Measurements from ENCODE around the gene ADGRD1.

Gene ADGRD1

GRCh38 chr12:130949806-130950205 lies 3.9 kb upstream of the ADGRD1 start:
- TF ChIP-seq CSDC2 (CRISPR knock-in tag; IDR thresholded peaks at IDR 0.05) (no peak), ISL1 (CRISPR knock-in tag; IDR thresholded peaks at IDR 0.05) (no peak), RARB (CRISPR knock-in tag; IDR thresholded peaks at IDR 0.05) (no peak), SNAI2 (CRISPR knock-in tag; IDR thresholded peaks at IDR 0.05) (no peak), CREB5 (CRISPR knock-in tag; IDR thresholded peaks at IDR 0.05; ENCODE audit: low read depth) (no peak), ZNF565 (CRISPR knock-in tag; conservative IDR thresholded peaks at IDR 0.05; ENCODE audit: low read depth) (no peak)
- no peak for ATAC-seq

GRCh38 chr12:130951636-130952035 lies 2.1 kb upstream of the ADGRD1 start:
- TF ChIP-seq BACH2 (CRISPR knock-in tag; IDR thresholded peaks at IDR 0.05; ENCODE audit: borderline replicate concordance) (no peak), ARNTL (CRISPR knock-in tag; IDR thresholded peaks at IDR 0.05; ENCODE audit: borderline replicate concordance, low read depth) (no peak), ZC3H10 (CRISPR knock-in tag; IDR thresholded peaks at IDR 0.05) (no peak), CREB5 (CRISPR knock-in tag; IDR thresholded peaks at IDR 0.05; ENCODE audit: low read depth) (no peak), POU6F1 (CRISPR knock-in tag; IDR thresholded peaks at IDR 0.05; ENCODE audit: borderline replicate concordance, low read depth) (no peak), SNAI2 (CRISPR knock-in tag; IDR thresholded peaks at IDR 0.05) (no peak), ZNF8 (CRISPR knock-in tag; IDR thresholded peaks at IDR 0.05) (no peak)
- ATAC-seq: no peak

GRCh38 chr12:130952171-130952954 lies 1.3 kb upstream of the ADGRD1 start:
- TF ChIP-seq TCF4 (CRISPR knock-in tag; IDR thresholded peaks at IDR 0.05; ENCODE audit: borderline replicate concordance): peak; percentile 26; the same call in 1 of the 2 replicates
- TF ChIP-seq TSHZ2 (CRISPR knock-in tag; IDR thresholded peaks at IDR 0.05): peak; percentile 50; the same call in 1 of the 2 replicates
- TF ChIP-seq CSRNP3 (CRISPR knock-in tag; IDR thresholded peaks at IDR 0.05): no peak
- no peak for TF ChIP-seq CSDC2 (CRISPR knock-in tag; IDR thresholded peaks at IDR 0.05)
- no peak for TF ChIP-seq PATZ1 (CRISPR knock-in tag; IDR thresholded peaks at IDR 0.05; ENCODE audit: borderline replicate concordance)
- TF ChIP-seq SNAI2 (CRISPR knock-in tag; IDR thresholded peaks at IDR 0.05): no peak
- ATAC-seq: no peak; the same call in 2 of the 3 replicates

- TF ChIP-seq ZC3H10 (CRISPR knock-in tag; IDR thresholded peaks at IDR 0.05) (no peak), ZNF565 (CRISPR knock-in tag; conservative IDR thresholded peaks at IDR 0.05; ENCODE audit: low read depth) (no peak), SNAI2 (CRISPR knock-in tag; IDR thresholded peaks at IDR 0.05) (no peak), CSDC2 (CRISPR knock-in tag; IDR thresholded peaks at IDR 0.05) (no peak), ZFP30 (CRISPR knock-in tag; IDR thresholded peaks at IDR 0.05) (no peak), PATZ1 (CRISPR knock-in tag; IDR thresholded peaks at IDR 0.05; ENCODE audit: borderline replicate concordance) (no peak), ARNTL (CRISPR knock-in tag; IDR thresholded peaks at IDR 0.05; ENCODE audit: borderline replicate concordance, low read depth) (no peak), POU6F1 (CRISPR knock-in tag; IDR thresholded peaks at IDR 0.05; ENCODE audit: borderline replicate concordance, low read depth) (no peak), TCF4 (CRISPR knock-in tag; IDR thresholded peaks at IDR 0.05; ENCODE audit: borderline replicate concordance) (no peak), BACH2 (CRISPR knock-in tag; IDR thresholded peaks at IDR 0.05; ENCODE audit: borderline replicate concordance) (no peak), ZNF8 (CRISPR knock-in tag; IDR thresholded peaks at IDR 0.05) (no peak), PPARA (CRISPR knock-in tag; IDR thresholded peaks at IDR 0.05; ENCODE audit: borderline replicate concordance) (no peak), ZNF70 (CRISPR knock-in tag; IDR thresholded peaks at IDR 0.05) (no peak)
- ATAC-seq: no peak
Measured at GRCh38 chr12:130954544-130954831, 781 bp downstream of the ADGRD1 start.
